Fibroblast of peridontal ligament (primary cell): ENCODE data around the gene CDPF1.

ENCODE experiments used
- DNase-seq: peaks from one replicate; pipeline ENCODE4 v3.0.0-alpha.2; 2010; ENCODE audit errors: extremely low read depth

The CDPF1 gene

GRCh38 chr22:46250035-46250782 is at the start of gene CDPF1:
Gene CDPF1 (minus strand): TSS chr22:46250293. CDS start chr22:46248284, 2,009 bp downstream.
- peak; percentile 64 for DNase-seq

GRCh38 chr22:46299101-46299500 is 49.0 kb upstream of the CDPF1 start:
- DNase-seq = no peak

- no peak for DNase-seq
These were observed 47.2 kb upstream of the CDPF1 start for GRCh38 chr22:46297151-46297812.

- peak; percentile 95 for DNase-seq
These were observed 46.4 kb upstream of the CDPF1 start, which contains the start of gene GTSE1 for GRCh38 chr22:46296257-46297150. Gene GTSE1 (plus strand): TSS chr22:46296870. CDS start chr22:46297401, 531 bp downstream.

GRCh38 chr22:46295277-46295971 is 45.3 kb upstream of the CDPF1 start:
- no peak for DNase-seq

GRCh38 chr22:46294784-46295183 is 44.7 kb upstream of the CDPF1 start:
- no peak for DNase-seq

- DNase-seq = no peak
These were observed 43.6 kb upstream of the CDPF1 start for GRCh38 chr22:46293577-46294260.

GRCh38 chr22:46292732-46293131 is 42.6 kb upstream of the CDPF1 start:
- DNase-seq = no peak

- DNase-seq = no peak
These were observed 42.1 kb upstream of the CDPF1 start for GRCh38 chr22:46292173-46292572.

- DNase-seq = no peak
These were observed 41.0 kb upstream of the CDPF1 start for GRCh38 chr22:46290843-46291785.

- DNase-seq = no peak
These were observed 40.2 kb upstream of the CDPF1 start for GRCh38 chr22:46290121-46290842.

GRCh38 chr22:46289244-46289891 is 39.3 kb upstream of the CDPF1 start:
- DNase-seq = no peak

GRCh38 chr22:46288846-46289243 is 38.8 kb upstream of the CDPF1 start:
- DNase-seq = no peak

GRCh38 chr22:46287873-46288751 is 38.0 kb upstream of the CDPF1 start:
- DNase-seq = no peak

GRCh38 chr22:46286941-46287872 is 37.1 kb upstream of the CDPF1 start:
- no peak for DNase-seq

GRCh38 chr22:46286006-46286405 is 35.9 kb upstream of the CDPF1 start:
- DNase-seq = peak; percentile 91
